Liver (tissue), 3 donors: ENCODE data around the gene DUSP1.

Experiments
- EGR1 ChIP-seq, 2 donors: IDR thresholded peaks; 2 replicates each; pipeline ENCODE4 v1.6.1; 2016 to 2018; ENCODE audit warnings: antibody characterized with exemption in 2 of 2, low read depth in 2 of 2
- GABPA ChIP-seq, 2 donors: IDR thresholded peaks in 1 of 2; conservative IDR thresholded peaks in 1 of 2; 2 replicates each; pipeline ENCODE4 v1.6.1; 2016; ENCODE audit warnings: antibody characterized with exemption in 2 of 2, mild to moderate bottlenecking in 1 of 2, moderate library complexity in 1 of 2
- JUND ChIP-seq, 2 donors: IDR thresholded peaks; 2 replicates each; pipeline ENCODE4 v1.6.1; 2016; ENCODE audit warnings: antibody characterized with exemption in 2 of 2
- RAD21 ChIP-seq, 2 donors: IDR thresholded peaks; 2 replicates each; pipeline ENCODE4 v1.6.1; 2016; ENCODE audit warnings: antibody characterized with exemption in 2 of 2, mild to moderate bottlenecking in 2 of 2
- RXRA ChIP-seq, 2 donors: IDR thresholded peaks; 2 replicates each; pipeline ENCODE4 v1.6.1; 2017 to 2018; ENCODE audit warnings: antibody characterized with exemption in 2 of 2, mild to moderate bottlenecking in 1 of 2
- SP1 ChIP-seq: IDR thresholded peaks from 2 replicates; pipeline ENCODE4 v1.6.1; 2018; ENCODE audit warnings: antibody characterized with exemption, mild to moderate bottlenecking
- TAF1 ChIP-seq: conservative IDR thresholded peaks from 2 replicates; pipeline ENCODE4 v1.6.1; 2016; ENCODE audit warnings: antibody characterized with exemption, mild to moderate bottlenecking
- YY1 ChIP-seq: IDR thresholded peaks from 2 replicates; pipeline ENCODE4 v1.6.1; 2016; ENCODE audit warnings: antibody characterized with exemption, mild to moderate bottlenecking
- TF ChIP-seq, protein P1 (sequence below): fragments of 150-350 bp; IDR thresholded peaks from 2 replicates; pipeline ENCODE4 v1.5.1; 2017; ENCODE audit warnings: improper control_type of control experiment, low read depth, low read length; ENCODE audit not compliant: missing input control
- TF ChIP-seq, protein P2 (sequence below): IDR thresholded peaks from 2 replicates; pipeline ENCODE4 v1.6.1; 2016; ENCODE audit warnings: antibody characterized with exemption
- TF ChIP-seq, protein P3 (sequence below): IDR thresholded peaks from 2 replicates; pipeline ENCODE4 v1.6.1; 2016; ENCODE audit warnings: antibody characterized with exemption
- TF ChIP-seq, protein P4 (sequence below): IDR thresholded peaks from 2 replicates; pipeline ENCODE4 v1.6.1; 2016; ENCODE audit warnings: antibody characterized with exemption
- donor health status: healthy.
- donor health status: healthy.

DNA sequence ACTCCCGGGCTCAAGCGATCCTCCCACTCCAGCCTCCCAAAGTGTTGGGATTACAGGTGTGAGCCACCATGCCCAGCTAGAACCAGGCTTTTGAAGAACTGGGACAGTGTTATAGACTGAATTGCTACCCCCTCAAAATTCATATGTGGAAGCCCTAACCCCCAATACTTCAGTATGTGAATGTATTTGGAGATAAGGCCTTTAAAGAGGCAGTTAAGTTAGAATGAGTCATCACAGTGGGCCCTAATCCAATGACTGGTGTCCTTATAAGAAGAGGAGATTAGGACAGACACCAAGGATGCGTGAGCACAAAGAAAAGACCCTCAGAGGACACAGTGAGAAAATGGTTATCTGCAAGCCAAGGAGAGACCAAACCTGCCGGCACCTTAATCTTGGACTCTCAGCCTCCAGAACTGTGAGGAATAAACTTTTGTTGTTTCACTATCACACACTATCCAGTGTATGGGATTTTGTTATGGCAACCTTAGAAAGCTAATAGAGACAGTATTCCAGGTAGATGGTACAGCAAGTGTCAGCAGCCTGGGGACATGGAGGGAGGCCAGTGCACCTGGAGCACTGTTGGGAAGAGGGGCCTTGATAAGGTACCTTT lies 31.7 kb upstream of the DUSP1 start:
- TF ChIP-seq, protein P1, sequence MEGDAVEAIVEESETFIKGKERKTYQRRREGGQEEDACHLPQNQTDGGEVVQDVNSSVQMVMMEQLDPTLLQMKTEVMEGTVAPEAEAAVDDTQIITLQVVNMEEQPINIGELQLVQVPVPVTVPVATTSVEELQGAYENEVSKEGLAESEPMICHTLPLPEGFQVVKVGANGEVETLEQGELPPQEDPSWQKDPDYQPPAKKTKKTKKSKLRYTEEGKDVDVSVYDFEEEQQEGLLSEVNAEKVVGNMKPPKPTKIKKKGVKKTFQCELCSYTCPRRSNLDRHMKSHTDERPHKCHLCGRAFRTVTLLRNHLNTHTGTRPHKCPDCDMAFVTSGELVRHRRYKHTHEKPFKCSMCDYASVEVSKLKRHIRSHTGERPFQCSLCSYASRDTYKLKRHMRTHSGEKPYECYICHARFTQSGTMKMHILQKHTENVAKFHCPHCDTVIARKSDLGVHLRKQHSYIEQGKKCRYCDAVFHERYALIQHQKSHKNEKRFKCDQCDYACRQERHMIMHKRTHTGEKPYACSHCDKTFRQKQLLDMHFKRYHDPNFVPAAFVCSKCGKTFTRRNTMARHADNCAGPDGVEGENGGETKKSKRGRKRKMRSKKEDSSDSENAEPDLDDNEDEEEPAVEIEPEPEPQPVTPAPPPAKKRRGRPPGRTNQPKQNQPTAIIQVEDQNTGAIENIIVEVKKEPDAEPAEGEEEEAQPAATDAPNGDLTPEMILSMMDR, result no peak
- TF ChIP-seq SP1 (no peak), RAD21 (IDR thresholded peaks at IDR 0.05) (no peak), RXRA (IDR thresholded peaks at IDR 0.05) (no peak), JUND (IDR thresholded peaks at IDR 0.05) (no peak), EGR1 (IDR thresholded peaks at IDR 0.05; ENCODE audit: low read depth in 2 of 2) (no peak), YY1 (no peak), TAF1 (no peak), GABPA (IDR thresholded peaks at IDR 0.05 in 1 of 2, conservative IDR thresholded peaks at IDR 0.05 in 1 of 2) (no peak)
- TF ChIP-seq, protein P2, sequence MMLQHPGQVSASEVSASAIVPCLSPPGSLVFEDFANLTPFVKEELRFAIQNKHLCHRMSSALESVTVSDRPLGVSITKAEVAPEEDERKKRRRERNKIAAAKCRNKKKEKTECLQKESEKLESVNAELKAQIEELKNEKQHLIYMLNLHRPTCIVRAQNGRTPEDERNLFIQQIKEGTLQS, result no peak
- TF ChIP-seq, protein P3, sequence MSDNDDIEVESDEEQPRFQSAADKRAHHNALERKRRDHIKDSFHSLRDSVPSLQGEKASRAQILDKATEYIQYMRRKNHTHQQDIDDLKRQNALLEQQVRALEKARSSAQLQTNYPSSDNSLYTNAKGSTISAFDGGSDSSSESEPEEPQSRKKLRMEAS, result no peak
- TF ChIP-seq, protein P4, sequence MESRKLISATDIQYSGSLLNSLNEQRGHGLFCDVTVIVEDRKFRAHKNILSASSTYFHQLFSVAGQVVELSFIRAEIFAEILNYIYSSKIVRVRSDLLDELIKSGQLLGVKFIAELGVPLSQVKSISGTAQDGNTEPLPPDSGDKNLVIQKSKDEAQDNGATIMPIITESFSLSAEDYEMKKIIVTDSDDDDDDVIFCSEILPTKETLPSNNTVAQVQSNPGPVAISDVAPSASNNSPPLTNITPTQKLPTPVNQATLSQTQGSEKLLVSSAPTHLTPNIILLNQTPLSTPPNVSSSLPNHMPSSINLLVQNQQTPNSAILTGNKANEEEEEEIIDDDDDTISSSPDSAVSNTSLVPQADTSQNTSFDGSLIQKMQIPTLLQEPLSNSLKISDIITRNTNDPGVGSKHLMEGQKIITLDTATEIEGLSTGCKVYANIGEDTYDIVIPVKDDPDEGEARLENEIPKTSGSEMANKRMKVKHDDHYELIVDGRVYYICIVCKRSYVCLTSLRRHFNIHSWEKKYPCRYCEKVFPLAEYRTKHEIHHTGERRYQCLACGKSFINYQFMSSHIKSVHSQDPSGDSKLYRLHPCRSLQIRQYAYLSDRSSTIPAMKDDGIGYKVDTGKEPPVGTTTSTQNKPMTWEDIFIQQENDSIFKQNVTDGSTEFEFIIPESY, result no peak
